ENCODE measurements around the gene RAB21.

The RAB21 gene

GRCh38 chr12:71749666-71750065 is 5.0 kb upstream of the RAB21 start:
- Histone ChIP-seq H3K27me3 (ENCODE audit: low read length) (no peaks in the 10 kb centered on the region), H3K9ac (ENCODE audit: low read length) (no peak overlapping the region), H4K20me1 (ENCODE audit: low read depth, low read length) (no peaks in the 10 kb centered on the region), H3K4me3 (ENCODE audit: insufficient read depth, low read length, poor library complexity, severe bottlenecking) (no peak overlapping the region), H3K9me3 (ENCODE audit: insufficient read depth, low read length) (no peaks in the 10 kb centered on the region), H3K4me2 (ENCODE audit: low read depth, low read length, poor library complexity, severe bottlenecking) (no peak overlapping the region), H2AFZ (ENCODE audit: low read depth, low read length, severe bottlenecking) (no peak overlapping the region), H3K9me2 (replicated peaks; ENCODE audit: insufficient read depth, low read length) (no peaks in the 10 kb centered on the region), H3K79me2 (ENCODE audit: insufficient read depth, low read length) (no peaks in the 10 kb centered on the region), H3K36me3 (ENCODE audit: low read length) (no peaks in the 10 kb centered on the region), H3K27ac (ENCODE audit: low read depth, low read length) (no peak overlapping the region), H3F3A (ENCODE audit: insufficient read depth) (peaks cover 4% of the 10 kb centered on the region; the same call in 1 of the 2 replicates)
- TF ChIP-seq EZH2phosphoT487 (conservative IDR thresholded peaks at IDR 0.05; ENCODE audit: low read length) (no peak), CTCF (IDR thresholded peaks at IDR 0.05; ENCODE audit: insufficient read depth, low read length, poor library complexity, severe bottlenecking) (no peak)

DNA sequence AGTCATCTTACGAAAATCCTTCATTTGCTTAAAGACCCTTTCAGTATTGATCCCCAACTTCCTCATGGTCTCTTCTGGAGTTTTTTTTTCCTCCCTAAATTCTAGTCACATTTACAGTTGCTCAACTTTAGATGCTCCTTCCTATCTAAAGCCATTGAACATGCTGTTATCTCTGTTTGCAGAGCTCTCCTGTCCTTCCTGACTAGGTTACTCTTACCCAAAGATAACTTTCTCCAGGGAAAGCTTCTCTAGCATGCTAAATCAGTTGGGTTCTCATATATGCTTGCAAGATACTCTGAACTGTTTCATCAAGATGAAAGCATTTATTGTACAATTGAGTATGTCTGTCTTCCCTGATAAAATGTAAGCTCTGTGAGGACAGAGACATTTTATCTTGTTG is 1.8 kb upstream of the RAB21 start:
- Histone ChIP-seq H3K36me3 (ENCODE audit: low read length) (peaks cover 8% of the 10 kb centered on the region), H3K27me3 (ENCODE audit: low read length) (no peaks in the 10 kb centered on the region), H3K9me2 (replicated peaks; ENCODE audit: insufficient read depth, low read length) (no peaks in the 10 kb centered on the region), H3K27ac (ENCODE audit: low read depth, low read length) (no peak overlapping the region), H3K4me2 (ENCODE audit: low read depth, low read length, poor library complexity, severe bottlenecking) (no peak overlapping the region), H3F3A (ENCODE audit: insufficient read depth) (no peaks in the 10 kb centered on the region), H2AFZ (ENCODE audit: low read depth, low read length, severe bottlenecking) (no peak overlapping the region), H3K9me3 (ENCODE audit: insufficient read depth, low read length) (no peaks in the 10 kb centered on the region), H3K4me3 (ENCODE audit: insufficient read depth, low read length, poor library complexity, severe bottlenecking) (no peak overlapping the region), H3K9ac (ENCODE audit: low read length) (no peak overlapping the region), H4K20me1 (ENCODE audit: low read depth, low read length) (no peaks in the 10 kb centered on the region), H3K79me2 (ENCODE audit: insufficient read depth, low read length) (peaks cover 29% of the 10 kb centered on the region)
- TF ChIP-seq EZH2phosphoT487 (conservative IDR thresholded peaks at IDR 0.05; ENCODE audit: low read length) (no peak), CTCF (IDR thresholded peaks at IDR 0.05; ENCODE audit: insufficient read depth, low read length, poor library complexity, severe bottlenecking) (no peak)

DNA sequence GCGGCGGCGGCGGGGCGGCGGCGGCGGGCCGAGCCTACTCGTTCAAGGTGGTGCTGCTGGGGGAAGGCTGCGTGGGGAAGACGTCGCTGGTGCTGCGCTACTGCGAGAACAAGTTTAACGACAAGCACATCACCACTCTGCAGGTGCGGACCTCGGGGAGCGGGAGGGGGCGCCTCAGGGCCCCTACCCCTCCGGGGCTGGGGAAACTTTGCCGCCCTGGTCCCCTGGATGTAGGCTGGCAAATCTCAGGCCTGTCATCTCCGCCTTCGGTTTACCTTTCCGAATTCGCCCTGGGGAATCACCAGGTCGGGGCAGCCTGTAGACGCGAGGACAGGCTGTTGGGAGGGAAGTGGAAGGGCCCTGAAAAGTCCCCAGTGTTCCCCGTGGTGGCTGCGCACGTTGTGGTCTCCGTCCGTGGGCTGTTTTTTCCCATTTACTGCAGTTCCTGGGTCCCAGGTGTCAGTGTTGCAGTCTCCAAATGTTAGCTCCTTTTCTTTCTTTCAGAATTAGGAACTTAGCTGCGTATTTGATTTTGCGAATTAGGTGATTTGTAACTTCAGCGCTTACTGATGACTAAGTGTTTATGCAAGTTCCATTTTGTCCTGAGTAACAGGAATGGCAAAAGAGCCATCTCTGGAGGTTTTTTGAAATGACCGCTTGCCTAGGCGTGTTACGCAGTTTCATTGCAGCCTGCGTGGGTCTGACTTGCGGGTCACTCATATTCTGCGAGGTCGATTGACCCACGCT is 656 bp downstream of the RAB21 start:
- peak overlapping the region; percentile 68 for H3K27ac ChIP-seq (ENCODE audit: low read depth, low read length)

More for the DNA sequence above, 656 bp downstream of the RAB21 start:
- no peaks in the 10 kb centered on the region for H4K20me1 ChIP-seq (ENCODE audit: low read depth, low read length)
- H2AFZ ChIP-seq (ENCODE audit: low read depth, low read length, severe bottlenecking): no peak overlapping the region
- peak overlapping the region; percentile 85 for H3K4me3 ChIP-seq (ENCODE audit: insufficient read depth, low read length, poor library complexity, severe bottlenecking)
- TF ChIP-seq EZH2phosphoT487 (conservative IDR thresholded peaks at IDR 0.05; ENCODE audit: low read length): no peak
- no peak for TF ChIP-seq CTCF (IDR thresholded peaks at IDR 0.05; ENCODE audit: insufficient read depth, low read length, poor library complexity, severe bottlenecking)
- peak overlapping the region; percentile 88 for H3K4me2 ChIP-seq (ENCODE audit: low read depth, low read length, poor library complexity, severe bottlenecking)
- H3K27me3 ChIP-seq (ENCODE audit: low read length): no peaks in the 10 kb centered on the region
- no peaks in the 10 kb centered on the region for H3K9me2 ChIP-seq (replicated peaks; ENCODE audit: insufficient read depth, low read length)
- H3K79me2 ChIP-seq (ENCODE audit: insufficient read depth, low read length): peaks cover 53% of the 10 kb centered on the region
- peaks cover 31% of the 10 kb centered on the region for H3K36me3 ChIP-seq (ENCODE audit: low read length)
- H3F3A ChIP-seq (ENCODE audit: insufficient read depth): no peaks in the 10 kb centered on the region
- peaks cover 11% of the 10 kb centered on the region; the same call in 1 of the 2 replicates for H3K9me3 ChIP-seq (ENCODE audit: insufficient read depth, low read length)
- peak overlapping the region; percentile 79 for H3K9ac ChIP-seq (ENCODE audit: low read length)
